Activated CD8-positive, alpha-beta T cell treated with anti-CD3 and anti-CD28 coated beads, Interleukin-2, amount 10 ng/mL, durations not matched to agents 7 days and 5 days (primary cell): Measurements from ENCODE around the gene TMEM88. TPM values are rescaled to one million over a fixed set of nuclear protein-coding genes. Genes with fewer than 3 reads are reported as not detected.

Experiments
- ATAC-seq: fragments of 150-1000 bp; cut with Tn5 transposase; one replicate; pipeline ENCODE4 v1.10.0; 2021; ENCODE audit warnings: moderate library complexity
- CTCF ChIA-PET: fragments of 350-600 bp; sonication (Branson Sonifier 250); formaldehyde crosslinking; loops from one replicate; lab custom pipeline; 2021; ENCODE audit warnings: antibody characterized with exemption; lab: Charles Lee
- POLR2A ChIA-PET: fragments of 350-600 bp; sonication (Branson Sonifier 250); formaldehyde crosslinking; loops from one replicate; lab custom pipeline; 2021; ENCODE audit warnings: antibody characterized with exemption; lab: Charles Lee
- DNase-seq: peaks from one replicate; pipeline ENCODE4 v3.0.0-alpha.2; 2020
- H3K27ac Mint-ChIP-seq: one replicate; pipeline ENCODE4 v1.8.0; 2021; ENCODE audit warnings: mild to moderate bottlenecking, mixed read lengths
- H3K27me3 Mint-ChIP-seq: one replicate; pipeline ENCODE4 v1.8.0; 2021; ENCODE audit warnings: low read depth, mixed read lengths
- H3K36me3 Mint-ChIP-seq: one replicate; pipeline ENCODE4 v1.8.0; 2021; ENCODE audit warnings: low read depth, mixed read lengths
- H3K4me1 Mint-ChIP-seq: one replicate; pipeline ENCODE4 v1.8.0; 2021; ENCODE audit warnings: low read depth, mixed read lengths
- H3K4me3 Mint-ChIP-seq: one replicate; pipeline ENCODE4 v1.8.0; 2021; ENCODE audit warnings: mild to moderate bottlenecking, mixed read lengths
- H3K9me3 Mint-ChIP-seq: one replicate; pipeline ENCODE4 v1.8.0; 2022; ENCODE audit warnings: mixed read lengths; ENCODE audit not compliant: insufficient read depth
- total RNA-seq, 2 experiments: library from RNA; stranded (reverse); gene quantifications; one replicate each; pipeline ENCODE4 v1.2.3, GENCODE V29; 2021

TMEM88 gene
- total RNA-seq, 2 experiments from 2014 or later = 0.87 to 1.2 TPM

- Mint-ChIP-seq H3K27me3 (no peaks in the 10 kb centered on the region), H3K27ac (no peak overlapping the region), H3K9me3 (no peaks in the 10 kb centered on the region), H3K4me3 (no peak overlapping the region), H3K4me1 (peaks cover 8% of the 10 kb centered on the region), H3K36me3 (peaks cover 38% of the 10 kb centered on the region)
- ATAC-seq (no peak), DNase-seq (no peak)
- POLR2A ChIA-PET = interaction anchor here (1.1 kb wide), 1 partner anchor 12 kb away, joined by 3 read pairs; no protein-coding TSS in a partner anchor
- CTCF ChIA-PET = interaction anchor here (1.0 to 1.2 kb wide), 2 partner anchors 26 to 100 kb away, joined by 3 to 6 read pairs; no protein-coding TSS in a partner anchor
These were observed 34.5 kb downstream of the TMEM88 start for GRCh38 chr17:7889166-7889955.

- ATAC-seq (no peak), DNase-seq (no peak)
- Mint-ChIP-seq H3K36me3 (peaks cover 70% of the 10 kb centered on the region), H3K27ac (no peak overlapping the region), H3K27me3 (no peaks in the 10 kb centered on the region), H3K9me3 (no peaks in the 10 kb centered on the region), H3K4me3 (no peak overlapping the region), H3K4me1 (peaks cover 18% of the 10 kb centered on the region)
- CTCF ChIA-PET = interaction anchor here (1.2 to 1.8 kb wide), 2 partner anchors 24 to 36 kb away, joined by 3 to 4 read pairs; partner anchors contain the start of gene NAA38
- POLR2A ChIA-PET = no interaction called here
These were observed 38.5 kb downstream of the TMEM88 start for GRCh38 chr17:7893187-7893880.

- POLR2A ChIA-PET = no interaction called here
- CTCF ChIA-PET = interaction anchor here (1.0 kb wide), 1 partner anchor 31 kb away, joined by 3 read pairs; no protein-coding TSS in a partner anchor
- DNase-seq (no peak), ATAC-seq (no peak)
- Mint-ChIP-seq H3K9me3 (no peaks in the 10 kb centered on the region), H3K27me3 (no peaks in the 10 kb centered on the region), H3K4me1 (peaks cover 18% of the 10 kb centered on the region), H3K27ac (no peak overlapping the region), H3K36me3 (peaks cover 78% of the 10 kb centered on the region), H3K4me3 (no peak overlapping the region)
These were observed 39.4 kb downstream of the TMEM88 start for GRCh38 chr17:7894226-7894625.

GRCh38 chr17:7894866-7895265 lies 40.0 kb downstream of the TMEM88 start:
- no peak for DNase-seq
- no peak overlapping the region for H3K4me3 Mint-ChIP-seq
- ChIA-PET CTCF (interaction anchor here (1.0 kb wide), 1 partner anchor 31 kb away, joined by 3 read pairs; no protein-coding TSS in a partner anchor), POLR2A (no interaction called here)
- H3K4me1 Mint-ChIP-seq = peaks cover 18% of the 10 kb centered on the region
- ATAC-seq = no peak
- no peak overlapping the region for H3K27ac Mint-ChIP-seq
- H3K36me3 Mint-ChIP-seq = peaks cover 81% of the 10 kb centered on the region
- H3K9me3 Mint-ChIP-seq = no peaks in the 10 kb centered on the region
- no peaks in the 10 kb centered on the region for H3K27me3 Mint-ChIP-seq

- DNase-seq = no peak
- Mint-ChIP-seq H3K36me3 (peaks cover 82% of the 10 kb centered on the region), H3K4me1 (peaks cover 12% of the 10 kb centered on the region), H3K9me3 (no peaks in the 10 kb centered on the region), H3K4me3 (no peak overlapping the region), H3K27me3 (no peaks in the 10 kb centered on the region), H3K27ac (no peak overlapping the region)
- POLR2A ChIA-PET = no interaction called here
- ATAC-seq = no peak
- CTCF ChIA-PET = interaction anchor here (0.6 to 5.0 kb wide), 7 partner anchors 15 to 144 kb away, joined by 3 to 19 read pairs (median 6); partner anchors contain the start of gene RNF227
These were observed 42.2 kb downstream of the TMEM88 start for GRCh38 chr17:7897090-7897489.

GRCh38 chr17:7897773-7898172 lies 42.9 kb downstream of the TMEM88 start:
- DNase-seq (no peak), ATAC-seq (no peak)
- Mint-ChIP-seq H3K36me3 (peaks cover 85% of the 10 kb centered on the region), H3K4me3 (no peak overlapping the region), H3K9me3 (no peaks in the 10 kb centered on the region), H3K27ac (peak overlapping the region; percentile 0), H3K27me3 (no peaks in the 10 kb centered on the region), H3K4me1 (peaks cover 12% of the 10 kb centered on the region)
- CTCF ChIA-PET = interaction anchor here (0.6 to 5.0 kb wide), 13 partner anchors 15 to 160 kb away, joined by 3 to 19 read pairs (median 4); partner anchors contain the start of genes NAA38 and RNF227
- POLR2A ChIA-PET = interaction anchor here (1.0 to 2.0 kb wide), 2 partner anchors 28 to 62 kb away, joined by 3 to 4 read pairs; no protein-coding TSS in a partner anchor

- ChIA-PET POLR2A (no interaction called here), CTCF (interaction anchor here (0.8 to 1.5 kb wide), 4 partner anchors 14 to 138 kb away, joined by 3 read pairs; no protein-coding TSS in a partner anchor)
- DNase-seq (no peak), ATAC-seq (no peak)
- Mint-ChIP-seq H3K36me3 (peaks cover 79% of the 10 kb centered on the region), H3K27me3 (no peaks in the 10 kb centered on the region), H3K4me1 (no peaks in the 10 kb centered on the region), H3K9me3 (no peaks in the 10 kb centered on the region), H3K27ac (no peak overlapping the region), H3K4me3 (no peak overlapping the region)
These were observed 48.6 kb downstream of the TMEM88 start for GRCh38 chr17:7903154-7904103.

Other genes with a start within 250 kb of the TMEM88 start
- 10 to 100 TPM; 27.6 to 31.8 TPM for gene FXR2, start 240.2 kb upstream of the TMEM88 start, total RNA-seq
- 10 to 100 TPM; 18.2 to 21.4 TPM for gene SAT2, start 227.2 kb upstream of the TMEM88 start, total RNA-seq
- gene SHBG, start 224.9 kb upstream of the TMEM88 start, total RNA-seq = not detected
- not detected for gene ATP1B2, start 204.1 kb upstream of the TMEM88 start, total RNA-seq
- gene TP53, start 167.6 kb upstream of the TMEM88 start, total RNA-seq = 100 to 1,000 TPM; 131 to 136 TPM
- gene WRAP53, start 166.6 kb upstream of the TMEM88 start, total RNA-seq = 10 to 100 TPM; 27.1 to 29.3 TPM
- gene EFNB3, start 149.9 kb upstream of the TMEM88 start, total RNA-seq = not detected
- not detected for gene DNAH2, start 137.3 kb upstream of the TMEM88 start, total RNA-seq
- gene KDM6B, start 20.8 kb upstream of the TMEM88 start, total RNA-seq = 10 to 100 TPM; 12.4 to 12.6 TPM
- 10 to 100 TPM; 92.7 to 93.1 TPM for gene NAA38, start 2.5 kb downstream of the TMEM88 start, total RNA-seq
- 10 to 100 TPM in 1 of 2 experiments, 1 to 10 TPM in 1; 9.8 to 11.2 TPM for gene CYB5D1, start 2.9 kb downstream of the TMEM88 start, total RNA-seq
- gene CHD3, start 33.7 kb downstream of the TMEM88 start, total RNA-seq = 100 to 1,000 TPM; 125 to 129 TPM
- 1 to 10 TPM; 4.2 TPM for gene RNF227, start 61.2 kb downstream of the TMEM88 start, total RNA-seq
- gene KCNAB3, start 74.8 kb downstream of the TMEM88 start, total RNA-seq = 10 to 100 TPM in 1 of 2 experiments, 1 to 10 TPM in 1; 8.8 to 10.3 TPM
- gene TRAPPC1, start 76.9 kb downstream of the TMEM88 start, total RNA-seq = 100 to 1,000 TPM; 248 to 278 TPM
- gene CNTROB, start 77.1 kb downstream of the TMEM88 start, total RNA-seq = 10 to 100 TPM; 66.7 to 76.5 TPM
- gene GUCY2D, start 147.5 kb downstream of the TMEM88 start, total RNA-seq = not detected
- not detected for gene ALOX15B, start 184.0 kb downstream of the TMEM88 start, total RNA-seq
- gene ALOX12B, start 232.7 kb downstream of the TMEM88 start, total RNA-seq = under 1 TPM; 0.26 to 0.47 TPM